ENCODE data around the gene DGKG. TPM values are rescaled to one million over a fixed set of nuclear protein-coding genes. Genes with fewer than 3 reads are reported as not detected.

Gene DGKG
- total RNA-seq, 1 experiment from 2014 or later, result 17.5 TPM

DNA sequence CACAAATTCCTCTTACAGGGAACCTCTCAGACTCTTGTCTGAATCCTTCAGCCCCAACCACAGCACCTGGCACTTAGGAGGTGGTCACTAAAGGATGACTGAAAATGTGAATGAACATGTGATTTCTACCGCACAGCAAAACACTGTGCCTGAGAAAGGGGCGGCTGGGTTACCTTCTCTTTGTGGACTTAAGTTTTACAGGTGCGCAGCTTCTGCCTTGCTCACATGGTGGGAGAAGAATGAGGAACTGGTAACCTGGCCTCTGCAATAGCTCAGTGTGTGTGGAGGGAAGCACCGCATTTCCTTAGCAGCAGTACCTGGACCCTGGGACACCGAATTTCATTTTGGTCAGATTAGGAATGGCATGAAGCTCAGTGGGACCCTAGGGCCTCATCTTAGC, 243.3 kb downstream of the DGKG start:
- DNase-seq (ENCODE audit: extremely low read depth, low read depth), result no peak

DNA sequence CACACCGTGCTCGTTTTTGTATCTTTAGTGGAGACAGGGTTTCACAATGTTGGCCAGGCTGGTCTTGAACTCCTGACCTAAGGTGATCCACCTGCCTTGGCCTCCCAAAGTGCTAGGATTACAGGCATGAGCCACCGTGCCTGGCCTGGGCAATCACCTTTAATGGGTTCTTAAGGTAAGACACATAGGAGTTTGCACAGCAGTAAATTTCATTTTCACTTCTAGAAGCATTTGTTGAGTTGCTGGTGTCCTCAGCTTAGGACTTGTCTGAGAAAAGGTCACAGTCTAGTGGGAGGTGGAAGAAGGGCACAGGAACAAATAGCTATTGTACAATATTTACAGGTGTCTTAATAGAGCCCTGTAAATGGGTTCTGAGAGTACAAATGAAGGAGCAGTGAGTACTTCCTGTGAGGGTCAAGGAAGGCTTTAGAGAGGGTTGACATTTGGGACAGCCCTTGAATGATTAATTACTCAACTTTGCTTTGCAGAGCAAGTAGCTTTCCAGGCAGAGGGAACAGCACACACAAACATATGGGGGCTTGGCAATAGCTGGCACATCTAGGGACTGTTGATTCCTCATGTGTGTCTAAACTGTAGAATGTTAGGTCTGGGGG, 244.4 kb downstream of the DGKG start:
- DNase-seq (ENCODE audit: extremely low read depth, low read depth), result no peak

DNA sequence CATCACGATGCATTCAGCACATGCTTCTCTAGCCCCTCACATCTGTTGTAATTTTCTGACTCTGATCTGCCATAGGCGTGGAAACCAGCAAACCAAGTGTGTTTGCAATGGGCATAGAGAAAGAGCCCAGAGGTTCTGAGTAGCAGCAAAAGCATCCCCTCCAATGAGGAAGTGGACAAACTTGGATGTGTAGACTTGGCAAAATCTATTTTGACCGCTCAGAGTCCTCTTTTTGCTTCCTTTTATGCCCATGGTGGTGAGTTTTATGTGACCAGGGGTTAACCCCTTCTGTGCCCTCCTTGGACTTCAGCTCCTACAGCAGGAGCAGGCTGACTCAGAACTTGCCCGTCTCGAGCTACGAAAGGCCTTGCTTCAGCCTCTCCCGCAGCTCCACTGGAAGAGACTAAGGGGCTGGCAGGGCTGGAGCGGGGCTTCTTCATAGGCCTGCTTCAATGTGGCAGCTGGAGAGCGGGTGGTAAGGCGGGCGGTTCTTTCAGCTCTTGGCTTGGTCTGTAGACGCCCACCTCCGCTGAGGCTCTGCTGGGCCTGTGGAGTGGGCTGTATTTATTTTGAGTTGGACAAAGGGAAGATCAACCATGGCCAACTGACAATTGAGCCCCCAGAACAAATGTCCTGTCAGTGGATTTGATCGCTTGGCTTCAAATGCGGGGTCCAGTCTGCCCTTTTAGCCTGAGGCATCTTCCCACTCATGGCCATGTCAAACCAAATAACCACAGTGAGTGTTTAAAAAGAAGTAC, 246.6 kb downstream of the DGKG start:
- DNase-seq (ENCODE audit: extremely low read depth, low read depth), result no peak

DNA sequence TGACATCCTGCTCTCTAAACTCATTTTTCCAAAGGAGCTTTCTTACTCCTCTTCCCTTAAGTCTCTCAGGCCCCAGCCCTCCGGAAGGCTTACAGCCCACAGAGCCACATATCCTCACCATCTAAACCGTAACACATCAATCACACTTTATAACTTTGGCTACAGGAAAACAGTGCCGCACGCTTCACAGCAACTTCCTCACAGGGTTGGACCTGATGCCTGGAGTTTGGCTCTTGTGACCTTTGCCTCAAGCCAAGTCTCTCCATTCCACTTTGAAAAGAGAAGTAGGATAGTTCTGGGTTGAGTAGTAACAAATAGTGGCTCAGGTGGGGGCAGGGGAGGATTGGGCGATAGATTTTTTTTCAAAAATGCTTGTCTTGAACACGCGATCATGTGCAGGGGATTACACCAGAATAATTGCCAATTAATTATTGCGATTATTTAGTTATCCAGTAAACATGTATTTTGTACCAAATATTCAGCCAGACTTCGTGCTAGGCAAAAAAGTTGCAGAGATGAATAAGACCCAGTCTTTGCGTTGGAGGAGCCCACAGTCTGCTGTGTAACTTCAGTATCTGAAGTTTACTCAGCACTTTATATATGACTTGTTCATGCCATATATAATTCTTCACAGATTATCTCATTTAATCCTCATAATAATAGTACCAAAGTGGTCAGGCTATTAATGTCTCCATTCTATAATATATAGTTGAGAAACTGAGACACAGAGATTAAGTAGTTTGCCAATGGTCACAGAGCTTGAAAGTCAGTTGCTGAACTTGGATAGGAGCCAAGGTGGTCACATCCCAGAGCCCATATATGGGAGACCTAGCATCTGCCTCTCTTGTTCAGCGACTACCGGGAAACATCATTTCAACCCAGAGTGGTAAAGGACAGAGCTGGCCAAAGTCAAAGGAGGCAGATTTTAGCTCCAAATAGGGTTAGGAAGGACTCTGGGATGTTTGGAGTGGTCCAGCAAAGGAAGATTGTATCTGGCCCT, 250.8 kb downstream of the DGKG start:
- DNase-seq (ENCODE audit: extremely low read depth, low read depth), result no peak

DNA sequence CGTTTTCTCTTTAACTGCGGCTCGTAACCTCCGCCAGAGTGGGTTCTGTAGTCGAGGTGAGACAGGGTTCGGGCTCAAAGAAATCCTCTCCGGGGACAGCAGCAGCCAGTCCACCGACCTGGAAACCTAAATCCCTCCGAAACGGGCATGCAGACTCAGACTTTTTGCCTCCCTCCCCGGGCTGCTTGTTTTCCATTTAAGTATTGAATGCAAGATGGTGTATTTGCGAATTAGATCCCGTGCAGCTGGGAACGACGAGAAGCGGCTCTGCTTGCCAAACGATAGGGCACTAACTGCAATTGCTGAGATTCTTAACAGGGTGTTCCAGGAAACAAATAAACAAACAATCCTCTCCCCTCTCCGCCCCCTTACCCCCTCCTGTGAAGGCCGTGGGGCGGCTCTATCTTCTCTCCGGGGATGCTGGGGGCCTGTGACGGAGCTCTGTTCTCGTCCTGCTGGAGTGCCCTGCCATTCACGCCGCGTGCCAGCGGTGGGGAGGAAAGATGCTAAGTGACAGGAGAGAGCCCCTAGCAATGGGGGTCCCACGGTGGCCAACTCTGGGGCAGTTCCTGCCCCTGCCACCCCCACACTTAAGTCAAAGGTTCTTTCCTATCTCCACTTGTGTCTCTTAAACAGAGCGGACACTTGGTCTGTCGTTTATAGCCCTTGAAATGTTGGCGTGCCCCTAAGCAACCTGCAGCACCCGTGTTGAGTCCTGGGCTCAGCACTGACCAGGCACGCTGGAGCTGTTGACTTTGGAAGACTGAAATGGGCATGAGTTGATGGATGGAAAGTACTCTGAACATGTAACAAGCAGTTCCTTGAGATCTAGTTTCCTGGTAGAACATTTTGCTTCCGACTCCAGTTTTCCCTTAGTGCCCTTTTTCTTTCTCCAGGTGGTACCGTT, 251.9 kb downstream of the DGKG start:
- DNase-seq (ENCODE audit: extremely low read depth, low read depth), result no peak

DNA sequence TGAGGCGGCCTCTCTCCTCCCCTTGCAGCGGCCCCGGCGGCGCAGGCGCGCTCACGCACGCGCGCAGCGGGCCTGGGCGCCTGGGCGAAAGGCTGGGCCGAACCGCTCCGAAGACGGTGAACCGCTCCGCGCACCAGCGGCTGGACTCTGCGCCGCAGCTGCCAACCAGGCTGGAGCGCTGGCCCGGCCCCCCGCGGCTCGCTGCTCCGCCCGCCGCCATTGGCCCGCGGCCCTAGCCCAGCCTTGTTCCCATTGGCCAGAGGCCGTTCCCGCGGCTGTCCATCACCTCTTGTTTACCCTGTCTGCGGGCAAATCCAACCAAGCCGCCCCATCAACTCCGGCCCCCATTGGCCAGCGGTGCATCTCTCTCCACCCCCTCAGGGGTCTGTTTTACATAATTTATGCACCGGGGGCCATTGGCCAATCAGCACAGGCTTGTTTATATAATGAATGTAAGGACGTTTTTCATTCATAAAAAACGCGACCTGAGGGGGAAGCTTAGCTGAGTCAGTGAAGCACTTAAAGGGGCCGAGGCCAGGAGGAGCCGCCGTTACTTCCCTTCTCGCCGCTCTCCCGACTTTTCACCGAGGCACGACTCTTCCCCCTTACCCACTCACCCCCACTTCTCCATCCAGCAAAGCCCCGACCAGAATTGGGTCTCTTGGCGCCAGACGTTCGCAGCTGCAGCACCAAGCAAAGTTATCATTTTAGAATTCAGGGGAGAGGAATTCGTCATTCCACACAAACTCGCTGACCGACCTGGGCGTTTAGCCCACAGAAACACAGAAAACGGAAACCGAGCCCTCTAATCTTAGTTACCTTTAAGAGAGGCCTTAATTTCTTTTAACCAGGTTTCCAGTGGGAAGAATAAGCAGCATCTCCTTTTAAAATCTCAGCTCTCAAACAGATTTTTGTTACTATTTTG, 252.8 kb downstream of the DGKG start, which contains the start of gene ETV5:
ETV5 (minus strand) TSS at position 149 of the 925 bp plus-strand sequence. CDS start 3,221 bp downstream, outside the sequence.
- peak; percentile 98 for DNase-seq (ENCODE audit: extremely low read depth, low read depth)

DNA sequence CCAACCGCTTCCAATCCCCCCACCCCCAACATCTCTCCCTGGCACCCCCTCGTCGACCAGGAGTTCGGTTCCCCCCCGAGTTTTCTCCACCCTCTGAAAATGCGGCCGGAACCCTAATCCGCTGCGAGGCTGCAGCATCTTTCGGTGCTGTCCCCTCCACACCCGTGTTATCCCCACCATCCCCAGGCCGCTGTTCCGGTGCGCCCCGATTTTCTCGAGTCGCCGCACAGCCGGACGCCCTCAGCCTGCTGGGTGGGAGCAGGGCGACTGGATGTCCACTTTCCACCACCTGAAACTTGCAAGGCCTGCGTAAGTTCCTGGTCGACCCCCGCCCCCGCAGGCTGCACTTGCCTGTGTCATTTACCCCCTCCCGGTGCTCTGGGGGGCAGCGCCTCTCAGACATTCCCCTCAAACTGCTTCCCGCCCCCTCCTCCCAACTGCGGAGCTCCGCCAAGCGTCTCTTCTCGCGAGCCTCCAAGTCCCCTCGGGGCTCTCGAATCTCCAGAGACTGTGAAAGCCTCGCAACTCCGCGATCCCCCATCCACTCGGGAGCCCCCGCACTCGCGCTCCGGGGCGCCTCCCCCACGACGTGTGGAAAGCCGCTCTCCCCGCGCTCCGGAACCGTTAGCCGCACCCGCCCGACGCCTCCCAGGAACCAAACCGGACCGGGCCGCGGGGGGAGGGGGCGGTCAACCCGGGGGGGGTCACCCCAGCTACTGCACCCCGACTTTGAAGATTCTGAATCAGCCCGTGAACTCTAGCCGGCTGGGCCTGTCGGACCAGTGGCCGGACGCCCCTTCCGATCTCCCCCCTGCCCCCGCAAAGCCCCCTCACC, 253.7 kb downstream of the DGKG start:
- peak; percentile 40 for DNase-seq (ENCODE audit: extremely low read depth, low read depth)

GRCh38 chr3:186107215-186108105, 254.6 kb downstream of the DGKG start:
- DNase-seq (ENCODE audit: extremely low read depth, low read depth), result peak; percentile 34

- DNase-seq (ENCODE audit: extremely low read depth, low read depth), result no peak
Measured at GRCh38 chr3:186105543-186105942, 256.5 kb downstream of the DGKG start.

DNA sequence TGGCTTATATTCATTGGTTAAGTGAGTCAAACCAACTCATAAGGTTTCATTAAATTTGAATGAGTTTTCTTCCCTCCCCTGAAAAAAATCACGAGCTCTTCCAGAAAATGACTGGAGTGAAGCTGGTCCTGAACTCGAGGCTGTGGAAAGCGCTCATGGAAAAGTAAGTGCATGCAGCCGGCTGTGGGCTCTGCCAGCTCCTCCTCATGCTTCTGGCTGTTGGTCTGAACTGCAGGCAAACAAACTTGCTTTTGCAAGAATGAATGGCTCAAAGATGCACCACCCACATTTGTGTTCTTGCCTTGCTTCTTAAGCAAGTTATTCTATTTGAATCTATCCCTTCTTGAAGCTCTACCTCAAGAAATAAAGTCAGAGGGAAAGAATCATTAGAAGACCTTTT, 259.3 kb downstream of the DGKG start:
- DNase-seq (ENCODE audit: extremely low read depth, low read depth), result no peak

- no peak for DNase-seq (ENCODE audit: extremely low read depth, low read depth)
Measured at GRCh38 chr3:186100398-186100797, 261.6 kb downstream of the DGKG start.

GRCh38 chr3:186099178-186099577, 262.9 kb downstream of the DGKG start:
- DNase-seq (ENCODE audit: extremely low read depth, low read depth), result no peak

GRCh38 chr3:186098740-186099139, 263.3 kb downstream of the DGKG start:
- DNase-seq (ENCODE audit: extremely low read depth, low read depth), result no peak

DNA sequence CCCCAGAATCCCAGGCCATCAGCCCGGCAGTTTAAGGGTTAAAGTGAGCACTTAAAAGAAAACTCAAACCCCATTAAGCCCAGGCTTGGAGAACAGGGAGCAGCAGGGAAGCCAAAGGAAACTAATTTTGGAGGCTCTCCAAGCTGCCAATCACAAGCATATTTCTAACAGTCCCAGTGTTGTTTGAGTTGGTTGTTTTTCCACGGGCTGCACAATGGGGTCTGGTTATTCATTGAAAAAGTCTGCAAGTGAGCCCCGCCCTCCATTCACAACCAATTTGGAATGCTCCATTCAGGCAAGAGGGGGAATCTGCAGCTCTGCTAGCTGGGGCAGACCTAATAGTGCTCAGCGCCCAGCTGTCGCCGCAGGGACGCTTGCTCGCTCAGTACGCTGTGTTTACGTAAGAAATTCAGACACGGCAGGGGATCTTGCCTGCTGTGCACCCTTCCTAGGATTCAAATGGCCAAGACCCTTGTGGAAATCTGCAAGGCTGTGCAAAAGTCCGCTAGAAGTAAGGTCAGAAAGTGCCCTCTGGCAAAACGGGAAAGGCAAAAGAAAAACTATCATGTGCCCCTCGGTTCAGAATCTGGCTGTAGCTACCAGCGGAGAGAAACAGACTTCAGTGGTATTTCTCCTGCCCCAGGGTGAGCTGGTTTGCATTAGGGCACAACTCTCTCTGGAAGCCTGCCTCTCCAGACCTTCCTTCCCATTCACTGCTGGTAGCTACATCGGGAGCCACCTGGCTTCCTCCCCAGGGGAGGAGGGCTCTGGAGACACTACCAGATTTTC, 264.2 kb downstream of the DGKG start:
- DNase-seq (ENCODE audit: extremely low read depth, low read depth), result peak; percentile 26

DNA sequence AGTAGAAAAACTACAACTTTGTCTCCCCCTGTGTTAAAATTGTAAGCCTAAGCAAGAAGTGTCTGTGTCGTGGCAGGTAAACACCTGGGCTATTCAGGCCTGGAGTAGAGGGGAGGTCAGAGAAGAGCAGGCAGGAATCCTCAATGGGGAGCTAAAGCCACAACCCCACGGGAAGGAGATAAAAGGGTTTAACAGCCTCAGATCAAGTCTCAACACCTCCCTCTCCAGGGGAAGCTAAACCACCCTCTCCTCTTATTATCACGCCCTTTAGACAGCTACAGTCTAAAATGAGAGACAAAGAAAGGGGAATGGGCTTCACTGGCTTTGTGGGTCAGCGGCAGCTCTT, 264.7 kb downstream of the DGKG start:
- DNase-seq (ENCODE audit: extremely low read depth, low read depth), result no peak

All from NCI-H460 (cell line).